Measurements from ENCODE around the gene PARD3.

PARD3 gene

GRCh38 chr10:34169677-34170076 lies 645.4 kb downstream of the PARD3 start:
- Histone ChIP-seq H3K4me1 (ENCODE audit: insufficient read depth, poor library complexity, severe bottlenecking) (no peaks in the 10 kb centered on the region), H3K27ac (ENCODE audit: poor library complexity, severe bottlenecking) (no peak overlapping the region), H3K36me3 (ENCODE audit: low read depth) (no peaks in the 10 kb centered on the region), H3K9me3 (ENCODE audit: severe bottlenecking) (no peaks in the 10 kb centered on the region), H3K27me3 (ENCODE audit: insufficient read depth, poor library complexity, severe bottlenecking) (no peaks in the 10 kb centered on the region), H3K4me3 (ENCODE audit: severe bottlenecking) (no peak overlapping the region)
- no peak for ATAC-seq (ENCODE audit: low read depth)
- TF ChIP-seq CTCF (IDR thresholded peaks at IDR 0.05; ENCODE audit: poor library complexity, severe bottlenecking) = no peak
- no peak for DNase-seq (ENCODE audit: low spot score)

GRCh38 chr10:34169131-34169530 lies 646.0 kb downstream of the PARD3 start:
- DNase-seq (ENCODE audit: low spot score) (no peak), ATAC-seq (ENCODE audit: low read depth) (no peak)
- H3K27ac ChIP-seq (ENCODE audit: poor library complexity, severe bottlenecking) = no peak overlapping the region
- no peaks in the 10 kb centered on the region for H3K9me3 ChIP-seq (ENCODE audit: severe bottlenecking)
- no peak overlapping the region for H3K4me3 ChIP-seq (ENCODE audit: severe bottlenecking)
- H3K27me3 ChIP-seq (ENCODE audit: insufficient read depth, poor library complexity, severe bottlenecking) = no peaks in the 10 kb centered on the region
- no peak for TF ChIP-seq CTCF (IDR thresholded peaks at IDR 0.05; ENCODE audit: poor library complexity, severe bottlenecking)
- H3K4me1 ChIP-seq (ENCODE audit: insufficient read depth, poor library complexity, severe bottlenecking) = no peaks in the 10 kb centered on the region
- H3K36me3 ChIP-seq (ENCODE audit: low read depth) = no peaks in the 10 kb centered on the region

GRCh38 chr10:34168439-34168838 lies 646.7 kb downstream of the PARD3 start:
- Histone ChIP-seq H3K9me3 (ENCODE audit: severe bottlenecking) (no peaks in the 10 kb centered on the region), H3K36me3 (ENCODE audit: low read depth) (no peaks in the 10 kb centered on the region), H3K27me3 (ENCODE audit: insufficient read depth, poor library complexity, severe bottlenecking) (no peaks in the 10 kb centered on the region), H3K27ac (ENCODE audit: poor library complexity, severe bottlenecking) (no peak overlapping the region), H3K4me3 (ENCODE audit: severe bottlenecking) (no peak overlapping the region), H3K4me1 (ENCODE audit: insufficient read depth, poor library complexity, severe bottlenecking) (no peaks in the 10 kb centered on the region)
- ATAC-seq (ENCODE audit: low read depth) (no peak), DNase-seq (ENCODE audit: low spot score) (no peak)
- no peak for TF ChIP-seq CTCF (IDR thresholded peaks at IDR 0.05; ENCODE audit: poor library complexity, severe bottlenecking)

GRCh38 chr10:34166823-34167222 lies 648.3 kb downstream of the PARD3 start:
- no peak overlapping the region for H3K27ac ChIP-seq (ENCODE audit: poor library complexity, severe bottlenecking)
- no peaks in the 10 kb centered on the region for H3K4me1 ChIP-seq (ENCODE audit: insufficient read depth, poor library complexity, severe bottlenecking)
- no peaks in the 10 kb centered on the region for H3K36me3 ChIP-seq (ENCODE audit: low read depth)
- no peaks in the 10 kb centered on the region for H3K27me3 ChIP-seq (ENCODE audit: insufficient read depth, poor library complexity, severe bottlenecking)
- DNase-seq (ENCODE audit: low spot score) = no peak
- no peak for ATAC-seq (ENCODE audit: low read depth)
- TF ChIP-seq CTCF (IDR thresholded peaks at IDR 0.05; ENCODE audit: poor library complexity, severe bottlenecking) = no peak
- no peak overlapping the region for H3K4me3 ChIP-seq (ENCODE audit: severe bottlenecking)
- H3K9me3 ChIP-seq (ENCODE audit: severe bottlenecking) = no peaks in the 10 kb centered on the region

- Histone ChIP-seq H3K27ac (ENCODE audit: poor library complexity, severe bottlenecking) (no peak overlapping the region), H3K9me3 (ENCODE audit: severe bottlenecking) (no peaks in the 10 kb centered on the region), H3K4me3 (ENCODE audit: severe bottlenecking) (no peak overlapping the region), H3K36me3 (ENCODE audit: low read depth) (no peaks in the 10 kb centered on the region), H3K4me1 (ENCODE audit: insufficient read depth, poor library complexity, severe bottlenecking) (no peaks in the 10 kb centered on the region), H3K27me3 (ENCODE audit: insufficient read depth, poor library complexity, severe bottlenecking) (no peaks in the 10 kb centered on the region)
- ATAC-seq (ENCODE audit: low read depth) (no peak), DNase-seq (ENCODE audit: low spot score) (no peak)
- TF ChIP-seq CTCF (IDR thresholded peaks at IDR 0.05; ENCODE audit: poor library complexity, severe bottlenecking) = no peak
Observed at GRCh38 chr10:34166354-34166753, 648.7 kb downstream of the PARD3 start.
